ENCODE measurements around the gene AP4M1. TPM values are rescaled to one million over a fixed set of nuclear protein-coding genes. Genes with fewer than 3 reads are reported as not detected.
A peak's percentile ranks its signal among the peaks of the same experiment; 100 is the strongest.

The AP4M1 gene
- polyA plus RNA-seq, 1 donor = 18.2 TPM

DNA sequence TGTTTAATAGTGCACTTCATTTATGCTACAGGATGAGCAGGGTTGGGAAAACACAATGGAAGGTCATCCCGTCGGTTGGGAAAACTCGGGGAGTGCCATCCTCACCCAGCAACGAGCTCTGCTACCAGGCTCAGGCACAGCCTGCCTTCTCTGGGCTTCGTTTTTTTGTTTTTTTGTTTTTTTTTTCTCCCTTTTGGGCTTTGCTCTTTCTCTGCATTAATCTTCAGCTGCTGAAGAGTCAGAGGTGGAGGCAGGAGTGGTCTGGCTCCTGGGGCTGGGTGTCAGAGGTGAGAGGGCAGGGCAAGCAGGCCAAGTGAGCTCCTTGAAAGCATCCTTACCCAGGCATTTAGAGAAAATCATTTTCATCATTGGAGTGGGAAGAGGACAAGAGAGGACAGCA lies 31.5 kb upstream of the AP4M1 start:
- H3K4me3 ChIP-seq (ENCODE audit: low read length) = no peak overlapping the region
- H3K27ac ChIP-seq (ENCODE audit: low read length) = no peak overlapping the region
- H3K4me1 ChIP-seq (ENCODE audit: control insufficient read depth, insufficient read depth, low read length) = no peaks in the 10 kb centered on the region
- H3K36me3 ChIP-seq (ENCODE audit: control insufficient read depth, insufficient read depth, low read length) = peaks cover 69% of the 10 kb centered on the region
- 100% methylated on average over 5 of the region's 5 CpGs for WGBS (ENCODE audit: insufficient coverage, low lambda C conversion rate)
- no peak for DNase-seq
- no peaks in the 10 kb centered on the region for H3K27me3 ChIP-seq (ENCODE audit: control insufficient read depth, insufficient read depth, low read length)
- peaks cover 40% of the 10 kb centered on the region for H3K9me3 ChIP-seq (ENCODE audit: control insufficient read depth, low read depth, low read length)

DNA sequence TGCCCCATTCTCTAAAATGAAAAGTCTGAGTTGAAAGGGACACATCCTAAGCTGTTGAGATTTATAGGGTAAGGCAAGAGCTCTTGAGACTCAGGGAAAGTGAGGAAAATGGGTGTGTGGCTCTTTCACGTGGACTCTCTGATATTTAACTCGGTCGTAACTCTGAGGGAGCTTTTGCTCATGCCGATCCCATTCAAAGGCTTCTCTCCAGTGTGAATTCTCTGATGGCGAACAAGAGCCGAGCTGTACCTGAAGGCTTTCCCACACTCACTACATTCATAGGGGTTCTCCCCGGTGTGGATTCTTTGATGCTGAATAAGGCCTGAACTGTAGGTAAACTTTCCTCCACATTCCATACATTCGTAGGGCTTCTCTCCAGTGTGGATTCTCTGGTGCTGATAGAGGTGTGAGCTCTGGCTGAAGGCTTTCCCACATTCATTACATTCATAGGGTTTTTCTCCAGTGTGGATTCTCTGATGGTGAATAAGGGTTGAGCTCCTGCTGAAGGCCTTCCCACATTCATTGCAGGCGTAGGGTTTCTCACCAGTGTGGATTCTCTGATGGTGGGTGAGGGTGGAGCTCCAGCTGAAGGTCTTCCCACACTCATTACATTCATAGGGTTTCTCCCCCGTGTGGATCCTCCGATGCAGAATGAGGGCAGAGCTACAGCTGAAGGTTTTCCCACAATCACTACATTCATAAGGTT lies 30.3 kb upstream of the AP4M1 start:
- Histone ChIP-seq H3K4me3 (ENCODE audit: low read length) (no peak overlapping the region), H3K27me3 (ENCODE audit: control insufficient read depth, insufficient read depth, low read length) (no peaks in the 10 kb centered on the region), H3K36me3 (ENCODE audit: control insufficient read depth, insufficient read depth, low read length) (peaks cover 74% of the 10 kb centered on the region), H3K9me3 (ENCODE audit: control insufficient read depth, low read depth, low read length) (peaks cover 40% of the 10 kb centered on the region), H3K4me1 (ENCODE audit: control insufficient read depth, insufficient read depth, low read length) (no peaks in the 10 kb centered on the region), H3K27ac (ENCODE audit: low read length) (no peak overlapping the region)
- DNase-seq = peak in 1 of 2 donors; percentile 22
- no CpG with 5 or more reads among the region's 11 CpGs for WGBS (ENCODE audit: insufficient coverage, low lambda C conversion rate)

DNA sequence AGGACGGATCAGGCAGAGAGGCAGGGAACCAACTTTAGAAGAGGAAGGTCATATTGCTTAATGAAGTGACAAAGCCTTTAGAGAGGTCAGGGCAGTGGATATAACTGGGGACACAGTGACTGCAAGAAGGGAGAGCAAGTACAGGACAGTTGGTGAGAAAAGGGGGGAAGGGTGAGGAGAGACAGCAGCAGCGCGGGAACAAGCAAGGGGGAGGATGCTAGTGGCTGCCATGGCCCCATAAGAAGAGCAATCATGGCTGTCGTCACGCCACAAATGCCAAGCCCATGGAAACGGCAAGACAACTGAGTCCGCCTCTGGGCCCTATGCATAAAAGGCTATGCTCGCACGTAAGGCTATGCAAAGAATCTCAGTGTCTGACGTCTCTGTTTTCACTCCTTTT lies 29.0 kb upstream of the AP4M1 start:
- no peak for DNase-seq
- Histone ChIP-seq H3K9me3 (ENCODE audit: control insufficient read depth, low read depth, low read length) (peaks cover 40% of the 10 kb centered on the region), H3K36me3 (ENCODE audit: control insufficient read depth, insufficient read depth, low read length) (peaks cover 81% of the 10 kb centered on the region), H3K4me3 (ENCODE audit: low read length) (no peak overlapping the region), H3K4me1 (ENCODE audit: control insufficient read depth, insufficient read depth, low read length) (peaks cover 10% of the 10 kb centered on the region), H3K27ac (ENCODE audit: low read length) (no peak overlapping the region), H3K27me3 (ENCODE audit: control insufficient read depth, insufficient read depth, low read length) (no peaks in the 10 kb centered on the region)
- 100% methylated on average over 1 of the region's 10 CpGs for WGBS (ENCODE audit: insufficient coverage, low lambda C conversion rate)

DNA sequence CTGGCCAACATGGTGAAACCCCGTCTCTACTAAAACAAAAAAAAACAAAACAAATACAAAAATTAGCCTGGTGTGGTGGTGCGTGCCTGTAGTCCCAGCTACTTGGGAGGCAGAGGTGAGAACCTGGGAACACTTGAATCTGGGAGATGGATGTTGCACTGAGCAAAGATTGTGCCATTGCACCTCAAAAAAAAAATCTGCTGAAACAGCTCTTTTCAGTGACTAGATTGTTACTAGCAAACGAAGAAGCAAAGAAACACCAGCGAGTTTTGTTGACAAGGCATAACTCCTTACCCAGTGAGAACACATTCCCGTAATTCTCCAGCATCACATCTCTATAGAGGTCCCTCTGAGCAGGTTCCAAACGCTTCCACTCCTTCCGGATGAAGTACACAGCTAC lies 26.6 kb upstream of the AP4M1 start:
- Histone ChIP-seq H3K36me3 (ENCODE audit: control insufficient read depth, insufficient read depth, low read length) (peaks cover 74% of the 10 kb centered on the region), H3K27me3 (ENCODE audit: control insufficient read depth, insufficient read depth, low read length) (no peaks in the 10 kb centered on the region), H3K9me3 (ENCODE audit: control insufficient read depth, low read depth, low read length) (peaks cover 40% of the 10 kb centered on the region), H3K4me3 (ENCODE audit: low read length) (no peak overlapping the region), H3K27ac (ENCODE audit: low read length) (no peak overlapping the region), H3K4me1 (ENCODE audit: control insufficient read depth, insufficient read depth, low read length) (peaks cover 30% of the 10 kb centered on the region)
- DNase-seq = no peak
- WGBS (ENCODE audit: insufficient coverage, low lambda C conversion rate) = 85% methylated on average over 3 of the region's 7 CpGs

DNA sequence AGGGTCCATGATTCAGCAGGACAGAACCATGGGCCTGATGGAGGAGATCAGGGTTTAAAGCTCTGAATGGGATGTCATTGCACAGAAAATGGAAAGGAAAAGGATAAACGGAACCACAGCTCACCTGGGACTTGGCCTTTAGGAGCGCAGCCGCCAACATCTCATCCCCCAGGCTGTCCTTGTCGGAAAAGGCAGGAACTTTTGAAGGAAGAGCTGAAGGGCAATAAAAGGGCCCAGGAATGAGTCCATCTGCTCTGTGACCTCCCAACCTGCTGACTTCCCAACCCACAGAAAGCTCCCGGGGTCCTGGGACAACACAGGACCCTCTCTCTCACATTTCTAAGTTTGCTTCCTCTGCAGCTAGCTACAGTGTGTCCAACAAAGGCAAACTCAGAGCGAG lies 26.0 kb upstream of the AP4M1 start:
- no peaks in the 10 kb centered on the region for H3K27me3 ChIP-seq (ENCODE audit: control insufficient read depth, insufficient read depth, low read length)
- peaks cover 68% of the 10 kb centered on the region for H3K36me3 ChIP-seq (ENCODE audit: control insufficient read depth, insufficient read depth, low read length)
- no peak overlapping the region for H3K27ac ChIP-seq (ENCODE audit: low read length)
- no peak overlapping the region for H3K4me3 ChIP-seq (ENCODE audit: low read length)
- H3K9me3 ChIP-seq (ENCODE audit: control insufficient read depth, low read depth, low read length) = peaks cover 36% of the 10 kb centered on the region
- WGBS (ENCODE audit: insufficient coverage, low lambda C conversion rate) = no CpG with 5 or more reads among the region's 6 CpGs
- H3K4me1 ChIP-seq (ENCODE audit: control insufficient read depth, insufficient read depth, low read length) = peaks cover 34% of the 10 kb centered on the region
- no peak for DNase-seq

DNA sequence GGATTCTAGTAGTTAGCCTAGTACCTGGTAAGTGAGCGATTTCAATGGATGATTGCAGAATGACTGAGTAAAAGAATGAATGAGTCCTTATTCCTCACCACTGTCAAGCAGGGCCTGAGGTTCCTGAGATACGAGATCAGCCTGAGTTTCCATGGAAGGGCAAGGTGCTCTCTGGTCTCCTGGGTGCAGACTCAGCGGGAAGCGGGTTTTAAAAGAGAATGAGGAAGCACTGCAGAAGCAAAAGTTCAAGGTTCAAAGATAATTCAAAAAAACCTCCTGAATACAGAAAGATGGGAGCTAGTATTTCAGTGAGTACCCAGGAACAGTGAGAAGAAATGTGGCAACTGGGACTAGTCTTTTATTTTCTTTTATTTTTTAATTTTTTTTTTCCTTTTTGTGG lies 24.2 kb upstream of the AP4M1 start:
- WGBS (ENCODE audit: insufficient coverage, low lambda C conversion rate) = no CpG with 5 or more reads among the region's 4 CpGs
- peaks cover 34% of the 10 kb centered on the region for H3K4me1 ChIP-seq (ENCODE audit: control insufficient read depth, insufficient read depth, low read length)
- H3K27me3 ChIP-seq (ENCODE audit: control insufficient read depth, insufficient read depth, low read length) = no peaks in the 10 kb centered on the region
- no peak overlapping the region for H3K4me3 ChIP-seq (ENCODE audit: low read length)
- peak; percentile 76 to 87 for DNase-seq
- peaks cover 21% of the 10 kb centered on the region for H3K9me3 ChIP-seq (ENCODE audit: control insufficient read depth, low read depth, low read length)
- peak overlapping the region; percentile 82 for H3K27ac ChIP-seq (ENCODE audit: low read length)
- H3K36me3 ChIP-seq (ENCODE audit: control insufficient read depth, insufficient read depth, low read length) = peaks cover 50% of the 10 kb centered on the region

DNA sequence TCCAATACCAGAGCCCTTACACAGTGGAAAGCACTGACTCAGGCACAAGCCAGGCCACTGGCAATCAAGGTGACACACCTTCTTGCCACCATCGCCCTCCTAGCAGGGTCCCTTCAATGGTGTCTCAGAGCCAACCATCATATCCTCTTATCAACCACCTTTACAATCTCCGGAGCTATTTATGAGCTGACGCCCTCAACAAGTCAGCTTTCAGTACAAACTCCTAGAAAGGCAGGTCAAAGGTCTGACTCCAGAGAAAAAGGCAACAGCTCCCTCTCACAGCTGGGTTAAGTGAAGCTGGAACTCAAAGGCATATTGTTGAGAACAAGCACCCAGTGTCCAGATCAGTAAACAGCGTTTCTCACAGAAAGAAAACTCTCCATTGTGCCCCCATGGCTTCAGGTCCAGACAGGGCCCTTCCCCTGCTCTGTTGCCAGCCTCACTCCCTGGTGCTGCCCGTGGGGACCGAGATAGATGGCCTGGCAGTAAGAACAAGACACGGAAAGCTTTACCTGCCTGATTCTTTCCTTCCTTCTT lies 22.4 kb upstream of the AP4M1 start:
- no peaks in the 10 kb centered on the region for H3K27me3 ChIP-seq (ENCODE audit: control insufficient read depth, insufficient read depth, low read length)
- peaks cover 2% of the 10 kb centered on the region for H3K9me3 ChIP-seq (ENCODE audit: control insufficient read depth, low read depth, low read length)
- WGBS (ENCODE audit: insufficient coverage, low lambda C conversion rate) = no CpG with 5 or more reads among the region's 7 CpGs
- H3K36me3 ChIP-seq (ENCODE audit: control insufficient read depth, insufficient read depth, low read length) = peaks cover 32% of the 10 kb centered on the region
- peaks cover 37% of the 10 kb centered on the region for H3K4me1 ChIP-seq (ENCODE audit: control insufficient read depth, insufficient read depth, low read length)
- DNase-seq = peak; percentile 85 to 92
- H3K4me3 ChIP-seq (ENCODE audit: low read length) = peak overlapping the region; percentile 98
- H3K27ac ChIP-seq (ENCODE audit: low read length) = peak overlapping the region; percentile 82

DNA sequence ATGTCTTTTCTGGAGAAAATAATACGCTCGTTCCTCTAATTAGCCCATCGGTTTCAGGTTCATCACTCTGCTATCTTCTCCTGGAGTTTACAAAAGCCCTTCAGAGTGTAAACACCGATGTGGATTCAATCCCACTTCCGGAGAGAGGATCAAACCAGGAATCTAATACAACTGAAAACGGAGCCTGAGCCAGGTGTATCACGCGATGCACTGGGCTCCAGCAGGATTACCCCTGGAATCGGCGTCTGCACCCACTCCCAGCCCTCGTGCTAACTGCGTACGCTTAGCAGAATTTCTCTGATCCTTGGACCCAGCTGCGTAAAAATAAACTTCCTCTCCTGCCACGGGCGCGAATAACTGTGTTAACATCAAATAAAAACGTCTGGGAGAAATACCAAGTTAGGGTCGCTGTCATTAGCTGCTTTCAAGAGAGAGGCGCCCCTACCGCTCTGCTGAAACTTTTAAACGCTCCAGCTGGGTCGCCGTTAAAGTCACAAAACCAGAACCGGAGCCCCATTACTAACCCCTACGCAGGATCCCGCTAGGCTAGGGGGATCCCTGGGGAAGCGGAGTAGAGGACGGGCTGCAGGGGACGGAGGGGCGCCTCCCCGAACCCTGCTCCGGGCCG lies 20.4 kb upstream of the AP4M1 start:
- peak overlapping the region; percentile 98 for H3K4me3 ChIP-seq (ENCODE audit: low read length)
- H3K27me3 ChIP-seq (ENCODE audit: control insufficient read depth, insufficient read depth, low read length) = no peaks in the 10 kb centered on the region
- peak overlapping the region; percentile 82 for H3K27ac ChIP-seq (ENCODE audit: low read length)
- DNase-seq = peak in 1 of 2 donors; percentile 71
- no peaks in the 10 kb centered on the region for H3K9me3 ChIP-seq (ENCODE audit: control insufficient read depth, low read depth, low read length)
- 0% methylated on average over 4 of the region's 34 CpGs for WGBS (ENCODE audit: insufficient coverage, low lambda C conversion rate)
- peaks cover 12% of the 10 kb centered on the region for H3K36me3 ChIP-seq (ENCODE audit: control insufficient read depth, insufficient read depth, low read length)
- H3K4me1 ChIP-seq (ENCODE audit: control insufficient read depth, insufficient read depth, low read length) = peaks cover 37% of the 10 kb centered on the region

DNA sequence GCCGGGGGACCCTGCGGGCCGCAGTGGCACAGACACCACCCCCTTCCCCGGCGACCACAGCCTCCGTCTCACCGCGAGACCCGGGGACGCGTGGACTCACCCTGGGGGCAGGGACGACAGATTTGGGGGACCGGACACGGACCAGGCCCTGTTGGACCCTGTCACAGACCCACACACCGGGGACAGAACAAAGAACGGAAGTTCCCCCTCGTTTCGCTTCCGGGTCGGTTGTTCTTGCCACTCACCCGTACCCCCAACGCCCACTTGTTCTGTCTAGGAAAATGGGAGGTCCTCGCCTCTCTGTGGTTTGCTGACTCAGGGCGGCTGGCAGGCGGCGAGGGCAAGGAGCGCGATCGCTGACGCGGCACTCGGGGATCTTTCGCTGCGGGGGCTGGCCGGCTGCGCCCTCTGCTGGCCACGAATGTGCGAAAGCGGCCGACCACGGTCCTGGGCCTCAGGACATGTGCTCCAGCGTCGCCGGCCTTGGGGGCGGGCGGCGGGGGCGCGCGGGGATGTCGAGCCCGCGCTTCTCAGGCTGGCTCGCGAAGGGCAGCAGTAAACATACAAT lies 19.8 kb upstream of the AP4M1 start, which contains the start of gene ZNF3:
ZNF3 (minus strand) TSS at position 189 of the 568 bp plus-strand sequence. CDS start 4,366 bp downstream, outside the sequence.
- WGBS (ENCODE audit: insufficient coverage, low lambda C conversion rate) = no CpG with 5 or more reads among the region's 55 CpGs
- Histone ChIP-seq H3K4me3 (ENCODE audit: low read length) (peak within 1 kb of the TSS; percentile 98), H3K36me3 (ENCODE audit: control insufficient read depth, insufficient read depth, low read length) (peaks cover 7% of the 10 kb centered on the region), H3K27ac (ENCODE audit: low read length) (peak within 1 kb of the TSS; percentile 82), H3K27me3 (ENCODE audit: control insufficient read depth, insufficient read depth, low read length) (no peaks in the 10 kb centered on the region), H3K9me3 (ENCODE audit: control insufficient read depth, low read depth, low read length) (no peaks in the 10 kb centered on the region), H3K4me1 (ENCODE audit: control insufficient read depth, insufficient read depth, low read length) (peaks cover 34% of the 10 kb centered on the region)
- DNase-seq = peak; percentile 99

DNA sequence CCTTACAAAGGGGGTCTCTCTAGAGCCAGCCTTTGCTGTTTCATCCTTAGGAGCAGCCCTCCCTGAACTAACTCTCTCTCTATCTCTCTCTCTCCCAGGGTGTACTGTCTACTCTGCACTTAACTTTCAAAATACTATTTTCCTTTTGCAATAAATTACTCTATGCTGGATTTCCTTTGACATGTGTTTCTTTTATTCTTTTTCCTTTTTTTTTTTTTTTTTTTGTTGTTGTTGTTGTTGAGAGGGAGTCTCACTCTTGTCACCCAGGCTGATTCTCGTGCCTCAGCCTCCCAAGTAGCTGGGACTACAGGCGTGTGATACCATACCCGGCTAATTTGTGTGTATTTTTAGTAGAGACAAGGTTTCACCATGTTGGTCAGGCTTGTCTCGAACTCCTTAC lies 18.5 kb upstream of the AP4M1 start:
- no peak for DNase-seq
- H3K4me3 ChIP-seq (ENCODE audit: low read length) = no peak overlapping the region
- WGBS (ENCODE audit: insufficient coverage, low lambda C conversion rate) = no CpG with 5 or more reads among the region's 4 CpGs
- no peak overlapping the region for H3K27ac ChIP-seq (ENCODE audit: low read length)
- no peaks in the 10 kb centered on the region for H3K9me3 ChIP-seq (ENCODE audit: control insufficient read depth, low read depth, low read length)
- no peaks in the 10 kb centered on the region for H3K27me3 ChIP-seq (ENCODE audit: control insufficient read depth, insufficient read depth, low read length)
- H3K4me1 ChIP-seq (ENCODE audit: control insufficient read depth, insufficient read depth, low read length) = peaks cover 23% of the 10 kb centered on the region
- H3K36me3 ChIP-seq (ENCODE audit: control insufficient read depth, insufficient read depth, low read length) = no peaks in the 10 kb centered on the region
